Pancreas (tissue), 10 donors: ENCODE measurements around the gene BHLHA15. TPM values are rescaled to one million over a fixed set of nuclear protein-coding genes. Genes with fewer than 3 reads are reported as not detected.

Experiments used
- ATAC-seq, 4 donors: fragments of 200-7000 bp; cut with Tn5 transposase; one replicate each; pipeline versions ENCODE4 v1.8.0 to v1.9.1; 2020; ENCODE audit warnings: mild to moderate bottlenecking in 4 of 4, moderate library complexity in 4 of 4
- DNase-seq, 6 donors: peaks; one replicate each; pipeline ENCODE4 v3.0.0-alpha.2; 2020
- FAIRE-seq: peaks from 2 replicates; lab custom pipeline; 2012; peaks lifted over from hg19 to GRCh38; lab: Jason Lieb, UNC
- H3K27ac ChIP-seq, 4 donors: fragments of 200-600 bp; sonication (generic); 1 replicate in 3 of 4; 2 replicates in 1 of 4; pipeline versions ENCODE4 v1.5.0 to v1.8.0; 2020
- H3K27me3 ChIP-seq, 4 donors: fragments of 200-600 bp; one replicate each; pipeline ENCODE4 v1.8.0; 2021
- H3K36me3 ChIP-seq, 3 donors: fragments of 200-600 bp; sonication (generic) in 1 of 3; one replicate each; pipeline versions ENCODE4 v1.5.0 to v1.8.0; 2020 to 2021
- H3K4me1 ChIP-seq, 3 donors: fragments of 200-600 bp; one replicate each; pipeline ENCODE4 v1.8.0; 2021
- H3K4me3 ChIP-seq, 4 donors: fragments of 200-600 bp; sonication (generic) in 2 of 4; one replicate each; pipeline versions ENCODE4 v1.5.0 to v1.8.0; 2020 to 2021
- H3K9me3 ChIP-seq, 4 donors: fragments of 200-600 bp; one replicate each; pipeline ENCODE4 v1.8.0; 2021
- CTCF ChIP-seq, 4 donors: fragments of 200-600 bp; sonication (generic) in 3 of 4; IDR thresholded peaks; one replicate each; pipeline versions ENCODE4 v1.5.0 to v1.8.0; 2021; ENCODE audit warnings: antibody characterized with exemption in 4 of 4
- WGBS, 2 donors: extraction: QIAGEN DNeasy Blood & Tissue Kit; methylation state at CpG; one replicate each; pipeline ENCODE4 v1.1.7; 2013; 5-methylcytosine and 5-hydroxymethylcytosine counted together
- intact Hi-C, 3 donors: fragments of 100-400 bp; cut with DNase I; formaldehyde crosslinking; loops; one replicate each; pipeline versions ENCODE4 v1.11.1 to v1.14.2; 2022
- polyA plus RNA-seq, 2 donors: library from polyadenylated mRNA; stranded (reverse); fragments of 200-250 nt; gene quantifications; one replicate each; pipeline ENCODE4 v1.2.3, GENCODE V29; 2013
- total RNA-seq, 6 donors: library from RNA; stranded (reverse); fragmentation: NEBNext Ultra II Directional in 4 of 6; extraction: Animal tissue kit (Norgen Biotek cat#: 25700) in 4 of 6; gene quantifications; one replicate each; pipeline versions ENCODE4 v1.2.1 to v1.2.4, GENCODE V29; 2021 to 2023
- donor health status: healthy with polysubstance abuse.
- donor health status: DM: no; HTN: no; CAD: no; lungs with moderate emphysema.
- donor health status: DM: no; HTN: no; CAD: no.
- donor health status: control.
- donor health status: control.
- donor health status: Bipolar disorder and iron deficiency.
- donor health status: DM: yes; HTN: yes; CAD: no.
- donor health status: DM: no; HTN: no; CAD: no.
- donor health status: DM: no; HTN: no; CAD: no.
- donor health status: DM: yes; HTN: yes; CAD: no.

BHLHA15 gene
- total and polyA plus RNA-seq, 8 donors: 32.5 to 405 (median 105) TPM

GRCh38 chr7:98224701-98225181 lies 13.5 kb downstream of the BHLHA15 start:
- no peak overlapping the region for H3K4me3 ChIP-seq
- FAIRE-seq: no peak
- no peaks in the 10 kb centered on the region for H3K27me3 ChIP-seq
- ATAC-seq: no peak
- H3K9me3 ChIP-seq: no peaks in the 10 kb centered on the region
- intact Hi-C loops: no loop called here
- H3K27ac ChIP-seq: no peak overlapping the region
- TF ChIP-seq CTCF (IDR thresholded peaks at IDR 0.05): no peak
- WGBS, 2 donors: 89 to 94% methylated on average over 17 to 21 of the region's 21 CpGs
- peak in 2 of 6 donors; percentile 46 to 50 for DNase-seq
- H3K36me3 ChIP-seq: no peaks in the 10 kb centered on the region
- H3K4me1 ChIP-seq: peaks cover 6 to 14% (median 11%) of the 10 kb centered on the region in 3 donors

- Histone ChIP-seq H3K36me3 (no peaks in the 10 kb centered on the region), H3K4me1 (peaks cover 6 to 18% (median 12%) of the 10 kb centered on the region in 3 donors), H3K9me3 (no peaks in the 10 kb centered on the region), H3K4me3 (no peak overlapping the region), H3K27ac (no peak overlapping the region), H3K27me3 (no peaks in the 10 kb centered on the region)
- WGBS, 2 donors: 87% methylated on average over 16 of the region's 16 CpGs
- DNase-seq (peak in 2 of 6 donors; percentile 11 to 40), ATAC-seq (no peak), FAIRE-seq (no peak)
- intact Hi-C loops: no loop called here
- no peak for TF ChIP-seq CTCF (IDR thresholded peaks at IDR 0.05)
Observed at GRCh38 chr7:98225913-98226614, 14.8 kb downstream of the BHLHA15 start.

- ATAC-seq (peak; percentile 35 to 60 (median 46)), DNase-seq (peak in 5 of 6 donors; percentile 47 to 86 (median 58)), FAIRE-seq (no peak)
- Histone ChIP-seq H3K4me3 (no peak overlapping the region), H3K36me3 (no peaks in the 10 kb centered on the region), H3K9me3 (no peaks in the 10 kb centered on the region), H3K27me3 (no peaks in the 10 kb centered on the region), H3K27ac (peak overlapping the region in 3 of 4 donors; percentile 26 to 86 (median 76)), H3K4me1 (peaks cover 6 to 18% (median 12%) of the 10 kb centered on the region in 3 donors)
- TF ChIP-seq CTCF (IDR thresholded peaks at IDR 0.05): no peak
- intact Hi-C loops: no loop called here
- WGBS, 2 donors: 57 to 63% methylated on average over 18 of the region's 18 CpGs
Observed at GRCh38 chr7:98227939-98228338, 16.7 kb downstream of the BHLHA15 start.

- peak; percentile 84 to 91 (median 86) for ATAC-seq
- H3K27me3 ChIP-seq: no peaks in the 10 kb centered on the region
- DNase-seq: peak; percentile 71 to 94 (median 90)
- no peaks in the 10 kb centered on the region for H3K9me3 ChIP-seq
- H3K36me3 ChIP-seq: no peaks in the 10 kb centered on the region
- no peak for FAIRE-seq
- TF ChIP-seq CTCF (IDR thresholded peaks at IDR 0.05): no peak
- WGBS, 2 donors: 41 to 43% methylated on average over 16 of the region's 16 CpGs
- intact Hi-C loops: no loop called here
- peaks cover 6 to 18% (median 12%) of the 10 kb centered on the region in 3 donors for H3K4me1 ChIP-seq
- peak overlapping the region; percentile 3 to 86 (median 41) for H3K27ac ChIP-seq
- no peak overlapping the region for H3K4me3 ChIP-seq
Observed at GRCh38 chr7:98228801-98229200, 17.6 kb downstream of the BHLHA15 start.

GRCh38 chr7:98229441-98229840 lies 18.2 kb downstream of the BHLHA15 start:
- WGBS, 2 donors: 66 to 72% methylated on average over 11 of the region's 11 CpGs
- no peak for FAIRE-seq
- Histone ChIP-seq H3K4me1 (peaks cover 6 to 18% (median 12%) of the 10 kb centered on the region in 3 donors), H3K27ac (peak overlapping the region; percentile 3 to 86 (median 41)), H3K36me3 (no peaks in the 10 kb centered on the region), H3K9me3 (no peaks in the 10 kb centered on the region), H3K4me3 (no peak overlapping the region), H3K27me3 (no peaks in the 10 kb centered on the region)
- intact Hi-C loops: no loop called here
- peak in 2 of 6 donors; percentile 39 to 80 for DNase-seq
- peak; percentile 4 to 31 (median 10) for ATAC-seq
- TF ChIP-seq CTCF (IDR thresholded peaks at IDR 0.05): no peak
